ENCODE results near the gene ZNF407.

The ZNF407 gene

DNA sequence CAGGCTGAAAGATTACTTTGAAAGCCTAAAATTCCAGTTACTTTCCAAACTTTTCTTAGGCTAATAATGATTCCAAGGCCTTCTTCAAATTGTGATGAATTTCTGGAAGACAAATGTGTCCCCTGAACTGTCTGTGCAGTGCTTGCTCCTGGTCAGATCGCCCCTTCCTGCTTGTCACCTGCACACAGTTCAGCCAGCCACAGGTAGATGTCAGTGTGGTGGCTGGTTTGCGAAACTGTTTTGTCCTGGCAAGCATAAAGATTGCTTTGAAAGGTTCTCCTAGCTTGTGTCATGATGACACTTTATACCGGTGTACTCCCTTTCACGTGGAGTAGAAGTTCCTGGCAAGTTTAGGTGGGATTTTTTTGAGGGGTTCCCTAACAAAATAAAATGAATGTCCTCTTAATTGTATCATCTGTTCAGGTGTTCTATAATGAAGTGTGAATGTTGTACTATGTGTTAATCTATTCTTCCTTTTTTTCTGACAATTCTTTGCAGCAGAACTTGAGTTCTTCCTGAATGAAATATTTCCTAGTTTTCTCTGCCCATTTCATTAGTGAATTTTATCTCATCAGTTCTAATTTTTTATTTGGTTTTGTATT is 298.8 kb downstream of the ZNF407 start:
- DNase-seq, result no peak

DNA sequence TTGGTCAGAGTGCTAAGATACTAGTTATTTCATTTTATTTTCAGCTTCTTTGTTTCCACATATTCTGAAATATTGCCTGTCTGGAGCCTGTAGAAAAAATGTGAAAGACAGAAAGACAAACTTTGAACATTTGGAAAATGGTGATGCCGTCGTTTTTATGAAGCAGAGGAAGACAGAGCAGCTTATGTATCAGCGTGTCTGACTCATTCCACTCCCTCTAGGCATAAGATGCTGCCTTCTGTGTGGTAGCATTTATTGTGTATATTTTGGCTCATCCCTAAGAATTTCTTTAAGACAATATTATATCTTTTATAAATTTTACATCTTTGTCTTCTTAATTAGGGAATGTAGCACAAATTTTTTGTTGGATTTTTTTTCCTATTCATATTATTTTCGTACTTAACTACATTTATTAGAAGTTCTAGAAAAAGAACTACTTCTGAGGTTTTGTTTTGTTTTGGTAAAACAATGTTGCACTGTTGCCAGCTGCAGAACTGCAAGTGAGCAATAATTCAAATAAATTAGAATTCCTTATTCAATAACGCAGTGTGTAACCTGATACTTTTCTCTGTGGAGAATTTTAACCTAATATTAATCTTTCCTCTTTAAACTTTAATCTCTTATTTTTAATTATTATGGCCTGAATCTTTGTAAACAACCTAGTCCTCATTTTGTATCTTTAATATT is 300.4 kb downstream of the ZNF407 start:
- no peak for DNase-seq

DNA sequence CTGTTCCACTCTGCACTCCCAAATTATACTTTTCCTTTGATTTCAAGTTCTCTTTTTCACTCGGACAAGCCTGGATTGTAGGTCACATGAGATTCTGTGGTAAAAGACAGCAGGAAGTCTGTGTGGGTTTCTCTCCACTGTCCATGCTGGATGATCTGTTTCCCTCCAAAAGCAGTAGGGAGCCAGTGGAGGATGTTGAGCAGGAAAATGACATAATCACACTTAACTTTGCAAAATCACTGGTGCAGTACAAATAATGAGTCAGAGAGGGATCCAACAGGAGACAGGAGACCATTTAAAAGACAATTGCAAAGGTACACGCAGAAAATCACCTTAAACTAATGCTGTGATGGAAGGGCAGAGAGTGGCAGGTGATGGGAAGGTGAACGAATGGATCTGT is 301.3 kb downstream of the ZNF407 start:
- DNase-seq, result no peak

DNA sequence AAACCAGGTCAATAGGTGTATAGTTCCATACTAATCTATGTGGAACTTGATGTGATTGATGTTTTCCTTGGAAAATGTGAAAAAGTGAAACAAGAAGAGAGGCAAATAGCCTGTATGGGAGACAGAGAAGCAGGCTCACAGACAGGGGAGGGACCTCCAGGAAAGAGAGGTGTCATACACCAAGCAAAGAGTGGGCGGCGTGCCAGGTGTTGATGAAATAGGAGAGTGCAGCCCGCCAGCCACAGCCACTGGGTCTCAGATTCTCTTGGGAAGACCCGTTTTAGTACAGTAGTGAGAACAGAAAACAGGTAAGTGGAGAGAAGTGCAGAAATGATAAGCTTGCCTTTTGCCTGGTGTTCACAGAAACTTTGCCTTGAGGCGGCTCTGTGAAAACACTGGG is 301.9 kb downstream of the ZNF407 start:
- DNase-seq, result no peak

DNA sequence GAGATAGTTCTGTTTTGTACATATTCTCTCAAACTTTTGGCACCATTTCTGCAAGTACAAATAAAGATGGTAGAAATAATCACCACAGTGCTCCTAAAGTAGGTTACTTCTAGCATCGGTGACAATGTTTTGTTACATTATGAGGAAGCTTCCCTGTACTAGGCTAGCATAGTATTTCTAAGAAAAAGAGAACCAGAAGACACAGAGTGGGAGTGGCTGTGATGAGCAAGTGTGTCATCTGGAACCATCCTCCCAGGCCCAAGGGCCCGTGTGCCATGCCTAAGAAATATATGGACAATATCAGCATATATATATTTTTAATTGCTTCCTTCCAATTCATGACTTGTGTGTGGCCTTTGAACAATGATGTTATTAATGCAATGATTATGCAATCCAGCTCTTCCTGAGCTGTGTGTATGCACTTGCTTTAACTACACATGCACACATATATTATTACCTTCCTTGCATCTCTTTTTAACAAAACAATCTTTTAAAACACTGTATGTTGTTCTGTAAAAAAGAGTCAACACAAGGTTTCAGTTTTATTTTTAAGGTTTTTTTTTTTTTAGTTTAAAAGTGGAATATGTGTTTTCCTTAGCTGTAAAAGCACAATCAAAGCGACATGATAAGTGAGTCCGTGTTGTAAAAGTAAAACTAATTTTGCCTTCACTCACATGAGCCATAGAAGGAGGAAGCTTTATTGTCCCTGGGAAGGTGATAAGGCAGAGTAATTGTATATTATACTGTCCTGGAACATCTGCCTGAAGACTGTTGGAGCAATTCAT is 303.9 kb downstream of the ZNF407 start:
- no peak for DNase-seq

DNA sequence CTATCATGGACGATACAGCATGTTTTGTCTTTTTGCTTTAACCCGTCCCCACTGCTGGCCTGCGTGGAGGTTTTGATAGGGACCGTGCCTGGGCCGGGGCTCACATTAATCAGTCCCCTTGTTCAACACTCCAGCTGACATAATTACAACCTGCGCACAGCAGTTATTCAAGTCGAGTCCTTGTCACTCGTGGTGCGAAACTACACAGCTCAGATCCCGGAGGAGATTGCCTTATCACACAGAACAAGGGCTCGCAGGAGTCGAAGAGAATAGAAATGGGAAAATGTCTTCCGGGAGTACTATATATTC is 304.4 kb downstream of the ZNF407 start:
- no peak for DNase-seq

DNA sequence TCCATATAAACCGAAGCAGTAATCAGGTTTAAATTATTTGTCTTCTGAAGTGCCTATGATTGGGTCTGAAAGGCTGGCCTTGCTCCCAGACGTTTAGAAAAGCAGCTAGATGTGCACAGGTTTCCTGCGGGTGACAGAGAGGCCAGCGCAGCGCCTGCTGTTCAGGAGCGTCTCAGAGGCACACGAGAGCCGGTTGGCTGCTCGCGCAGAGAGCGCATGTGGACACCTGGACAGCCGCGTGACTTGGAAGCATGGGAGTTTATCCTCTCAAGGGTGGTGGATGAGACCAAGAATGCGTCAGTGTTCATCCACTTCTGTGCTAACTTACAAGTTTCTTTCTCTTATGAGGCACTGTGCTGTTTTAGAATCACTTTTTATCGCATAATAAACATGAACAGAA is 307.6 kb downstream of the ZNF407 start:
- no peak for DNase-seq

DNA sequence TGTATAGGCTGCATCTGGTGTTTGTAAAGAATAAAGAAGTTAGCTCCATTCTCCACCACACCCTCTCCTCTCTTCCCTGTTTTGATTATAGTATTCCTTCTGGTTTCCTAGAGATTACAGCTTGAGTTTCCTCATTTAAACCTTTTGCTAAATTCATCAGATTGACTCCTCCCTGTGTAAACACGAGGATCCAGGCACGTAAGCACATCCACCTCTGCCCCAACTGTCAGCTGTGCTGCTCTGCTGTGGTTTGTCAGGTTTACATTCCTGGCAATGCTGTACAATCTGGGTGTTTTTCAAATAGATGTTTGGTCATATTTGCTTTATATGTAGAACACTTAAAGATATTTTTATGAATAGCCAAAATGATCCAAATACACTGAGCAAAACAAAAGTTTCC is 308.5 kb downstream of the ZNF407 start:
- no peak for DNase-seq

DNA sequence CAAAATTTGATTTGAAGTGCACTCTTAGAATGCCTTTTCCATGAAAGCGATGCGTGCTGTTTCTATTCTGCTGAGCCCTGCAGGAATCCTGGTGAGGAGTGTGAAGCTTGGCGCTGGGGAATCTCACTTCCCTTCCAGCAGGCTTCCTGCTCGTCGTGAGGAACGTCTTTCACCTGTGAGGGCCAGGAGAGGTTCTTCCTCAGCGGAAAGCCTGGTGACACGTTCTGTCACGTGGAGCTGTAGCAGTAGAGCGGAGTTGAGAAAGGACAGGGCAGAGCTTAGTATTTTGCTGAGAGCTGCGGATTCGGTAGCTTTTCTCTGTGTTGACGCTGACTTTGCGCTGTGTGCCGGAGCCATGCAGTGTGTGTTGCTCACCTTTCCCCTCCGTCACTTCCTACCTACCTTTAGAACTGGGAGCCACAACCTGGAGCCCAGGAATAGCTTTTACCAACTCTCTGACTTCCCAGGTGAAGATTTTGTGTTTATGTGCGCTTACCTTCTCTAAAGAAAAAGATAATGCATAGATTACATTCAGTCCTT is 316.5 kb downstream of the ZNF407 start:
- DNase-seq, result no peak

DNA sequence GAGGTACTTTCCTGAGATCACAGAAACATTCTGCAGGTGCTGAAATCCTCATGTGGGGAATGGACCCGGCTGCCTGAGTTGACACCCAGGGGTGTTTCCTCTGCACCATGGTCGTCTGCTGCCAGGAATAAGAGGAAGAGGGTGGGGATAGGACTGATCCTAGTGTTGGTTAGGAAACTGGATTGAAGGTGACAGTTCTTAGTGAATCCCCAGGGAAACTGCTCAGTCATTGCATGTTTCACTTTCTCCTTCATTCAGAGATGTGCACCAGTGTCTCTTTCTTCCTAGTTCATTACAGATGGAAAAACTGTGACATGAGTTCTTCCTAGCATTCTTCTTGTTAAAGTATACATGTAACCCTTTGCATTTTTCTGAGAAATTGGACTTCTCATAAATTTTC is 317.0 kb downstream of the ZNF407 start:
- DNase-seq, result no peak

DNA sequence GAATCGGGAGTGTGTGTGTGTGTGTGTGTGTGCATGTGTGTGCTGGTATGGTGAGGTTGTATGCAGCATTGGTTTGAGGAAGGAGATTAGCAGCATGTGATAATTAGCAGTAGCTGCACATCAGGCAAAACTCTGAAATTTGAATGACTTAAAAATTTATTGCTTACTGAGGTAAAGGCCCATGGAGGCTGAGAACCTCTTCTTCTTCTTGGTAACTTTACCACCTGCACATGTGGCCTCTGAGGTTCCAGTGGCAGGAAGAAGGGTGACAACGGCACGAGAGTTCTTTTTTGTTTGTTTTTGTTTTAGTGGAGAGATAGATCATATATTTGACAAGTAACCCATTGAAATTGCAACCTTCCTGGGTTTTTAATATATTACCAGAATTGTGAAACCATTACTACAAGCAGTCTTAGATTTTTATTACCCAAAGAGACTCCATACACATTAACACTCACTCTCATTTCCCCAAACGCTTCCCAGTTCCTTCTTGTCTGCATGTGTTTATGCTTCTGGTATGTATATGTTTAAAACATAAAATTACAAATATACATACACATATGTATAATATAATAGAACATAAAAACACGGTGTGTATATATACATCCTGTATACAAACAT is 319.2 kb downstream of the ZNF407 start:
- DNase-seq, result no peak

DNA sequence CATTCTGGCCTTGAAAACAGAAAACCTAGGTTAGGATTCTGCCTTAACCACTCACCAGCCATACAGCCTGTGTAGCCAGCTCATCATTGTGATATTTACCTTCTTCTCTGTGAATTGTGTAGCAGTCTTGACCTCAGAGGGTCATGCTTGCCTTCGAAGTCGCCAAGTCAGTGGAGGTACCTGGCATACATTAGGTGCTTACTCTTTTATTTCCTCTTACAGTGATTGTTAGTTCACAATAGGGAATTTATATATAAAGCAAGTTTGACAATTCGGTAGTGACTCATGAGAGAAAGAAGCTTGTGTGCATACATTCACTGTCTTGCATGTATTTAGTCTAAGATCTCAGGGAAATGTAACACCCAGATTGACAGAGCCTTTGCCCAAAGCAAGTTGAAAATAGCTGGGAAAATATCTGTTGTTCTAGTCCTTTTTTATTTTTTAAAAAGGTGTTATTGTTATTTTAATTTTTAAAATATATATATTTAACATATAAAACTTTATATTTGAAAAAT is 320.7 kb downstream of the ZNF407 start:
- no peak for DNase-seq

DNA sequence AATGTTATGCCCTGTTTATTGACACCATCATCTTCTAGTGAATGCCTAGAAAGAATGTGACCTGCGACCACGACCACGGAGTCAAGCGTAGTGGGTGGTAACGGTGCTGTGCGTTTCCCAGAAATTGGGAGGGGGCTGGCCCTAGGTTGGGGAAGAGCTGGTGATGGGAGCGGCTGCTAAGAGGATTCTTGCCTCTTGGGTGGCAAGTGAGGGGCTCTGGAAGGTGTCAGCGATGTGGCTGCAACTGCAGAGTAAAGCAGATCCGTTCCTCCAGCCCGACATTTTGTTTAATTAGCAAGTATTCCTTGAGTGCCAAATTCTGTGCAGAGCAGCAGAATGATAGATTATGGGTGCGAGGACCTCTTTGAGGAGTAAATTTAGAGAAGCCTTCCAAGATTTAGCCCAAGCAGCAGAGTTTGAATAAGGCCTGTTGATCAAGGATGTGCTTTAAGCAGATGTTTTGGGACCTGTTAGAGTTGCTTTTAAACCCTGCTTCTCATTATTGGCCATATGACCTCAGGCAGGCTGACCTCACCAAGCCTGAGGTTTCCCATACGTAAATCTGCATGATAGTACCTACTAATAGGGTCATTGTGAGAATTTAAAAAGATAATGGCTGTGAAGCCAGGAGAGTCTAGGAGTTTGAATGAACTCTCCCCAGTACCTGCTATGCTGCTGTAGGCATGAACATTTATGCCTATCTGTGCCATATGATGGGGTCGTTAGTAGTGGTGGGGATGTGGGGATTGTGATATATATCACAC is 323.6 kb downstream of the ZNF407 start:
- no peak for DNase-seq

DNA sequence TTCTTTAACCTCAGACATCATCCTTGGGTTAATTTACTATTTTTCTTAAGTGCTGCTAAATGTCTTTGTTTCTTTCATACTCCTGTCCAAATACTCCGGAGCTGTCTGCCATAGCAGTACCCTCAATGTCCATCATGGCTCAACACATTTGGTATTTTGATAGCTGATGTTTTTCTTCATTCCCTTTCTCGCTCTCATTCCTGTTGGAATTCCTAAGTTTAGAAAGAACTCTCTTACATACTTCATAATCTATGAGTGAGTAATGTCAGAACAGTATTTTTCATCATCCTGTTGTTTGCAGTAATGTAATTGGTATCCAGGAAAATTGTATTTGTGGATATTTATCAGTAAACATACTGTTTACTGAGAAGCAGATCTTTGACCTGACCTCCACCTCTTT is 328.4 kb downstream of the ZNF407 start:
- no peak for DNase-seq

DNA sequence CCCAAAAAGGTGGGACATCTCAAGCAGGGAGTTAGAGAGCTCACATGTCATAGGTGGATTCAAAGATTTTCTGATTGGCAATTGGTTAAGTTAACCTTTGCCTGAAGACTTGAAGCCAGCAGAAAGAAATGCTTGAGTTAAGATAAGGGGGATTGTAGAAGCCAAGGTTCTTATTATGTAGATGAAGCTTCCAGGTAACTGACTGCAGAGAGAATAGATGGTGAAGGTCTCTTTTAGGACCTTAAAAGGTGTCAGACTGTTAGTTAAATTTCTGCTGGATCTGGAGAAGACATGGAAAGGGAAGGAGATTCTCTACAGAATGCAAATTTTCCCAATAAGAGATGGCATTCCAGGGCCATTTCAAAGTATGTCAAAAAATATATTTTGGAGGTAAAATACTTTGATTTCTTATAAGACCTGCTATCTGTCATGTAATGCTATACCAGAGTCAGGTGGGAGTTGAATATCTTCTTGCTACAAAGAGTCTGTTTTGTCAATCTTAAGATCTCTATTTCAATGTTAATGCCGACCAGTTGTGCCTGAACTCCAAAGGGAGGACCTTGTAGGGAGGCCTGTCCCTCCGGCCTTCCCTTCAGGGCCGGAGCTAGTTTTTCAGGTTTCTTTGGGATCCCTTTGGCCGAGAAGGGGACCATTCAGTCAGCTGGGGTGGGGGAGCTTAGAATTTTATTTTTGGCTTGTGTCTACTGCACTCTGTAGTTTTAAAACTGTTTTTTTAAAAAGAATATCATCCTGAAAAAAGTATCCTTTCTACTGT is 330.7 kb downstream of the ZNF407 start:
- no peak for DNase-seq

DNA sequence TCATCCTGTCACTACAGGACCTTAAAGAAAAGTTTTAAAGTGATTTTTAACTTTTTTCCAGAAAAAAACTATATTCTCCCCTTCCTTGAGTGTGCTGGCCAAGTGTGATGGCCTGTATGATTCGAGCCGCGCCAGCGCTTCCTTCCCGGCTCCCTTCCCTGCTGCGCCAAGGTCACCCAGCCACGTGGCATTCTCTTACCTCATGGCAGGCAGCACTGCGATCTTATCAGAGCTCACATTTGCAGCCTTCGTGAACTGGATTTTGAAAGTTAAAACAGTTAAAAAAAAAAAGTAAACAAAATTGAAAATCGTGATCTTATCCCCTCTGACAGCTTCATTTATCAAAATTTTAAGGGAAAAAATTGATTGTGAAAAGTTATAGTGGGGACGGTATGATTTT is 331.4 kb downstream of the ZNF407 start:
- no peak for DNase-seq

DNA sequence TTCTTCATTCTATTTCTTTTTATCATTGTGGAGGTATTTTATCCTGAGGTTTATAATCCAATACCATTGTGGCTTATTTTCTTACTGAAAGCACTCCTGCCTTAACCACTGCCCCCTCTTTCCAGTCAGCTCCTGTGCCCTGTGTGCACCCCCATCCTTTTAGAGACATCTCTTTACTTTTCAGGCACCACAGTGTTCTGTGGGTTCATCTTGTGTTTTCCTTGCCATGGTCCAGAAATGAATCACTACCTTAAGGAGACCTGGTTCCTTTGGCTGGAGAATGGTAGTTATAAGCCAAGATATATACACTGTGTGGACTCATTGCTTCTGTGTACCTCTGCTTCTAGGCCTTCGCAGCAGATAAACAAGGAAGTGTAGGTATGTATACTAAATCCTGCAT is 332.9 kb downstream of the ZNF407 start:
- DNase-seq, result no peak

DNA sequence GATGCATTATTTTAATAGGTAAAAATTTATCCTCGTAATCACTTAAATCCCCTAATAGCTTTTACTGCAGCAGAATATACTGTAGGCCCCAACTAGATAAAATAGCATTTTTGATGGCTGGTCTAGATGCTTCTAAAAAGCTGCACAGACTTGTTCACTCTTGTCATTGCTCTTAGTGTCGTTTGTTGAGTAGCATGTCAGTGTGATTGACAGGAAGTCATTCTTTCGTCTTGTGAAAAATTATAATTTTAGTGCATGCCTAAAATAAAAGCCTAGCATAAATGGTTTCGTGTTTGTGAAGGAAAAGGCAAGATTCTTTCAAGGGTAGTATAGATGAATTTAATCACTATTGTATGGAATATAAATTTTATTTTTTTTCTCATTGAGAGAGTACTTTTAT is 336.3 kb downstream of the ZNF407 start:
- DNase-seq, result no peak

DNA sequence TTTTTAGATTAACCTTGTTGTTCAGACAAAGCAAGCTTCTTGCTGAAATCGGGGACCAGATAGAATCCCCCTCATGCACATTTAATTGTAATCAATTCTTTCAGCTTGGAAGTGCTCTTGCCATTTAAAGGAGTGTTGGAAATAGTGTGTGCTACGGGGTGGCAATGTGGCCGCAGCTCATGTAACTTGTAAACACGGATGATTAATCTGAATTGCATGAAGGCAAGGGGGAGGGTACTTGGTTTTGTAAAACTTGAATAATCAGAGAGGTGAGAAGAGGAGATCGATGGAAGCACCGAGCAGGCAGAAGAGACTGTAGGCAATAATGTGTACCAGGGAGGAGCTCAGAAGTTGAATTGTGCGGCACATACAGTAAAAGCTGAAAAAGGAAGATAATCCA is 337.8 kb downstream of the ZNF407 start:
- no peak for DNase-seq

DNA sequence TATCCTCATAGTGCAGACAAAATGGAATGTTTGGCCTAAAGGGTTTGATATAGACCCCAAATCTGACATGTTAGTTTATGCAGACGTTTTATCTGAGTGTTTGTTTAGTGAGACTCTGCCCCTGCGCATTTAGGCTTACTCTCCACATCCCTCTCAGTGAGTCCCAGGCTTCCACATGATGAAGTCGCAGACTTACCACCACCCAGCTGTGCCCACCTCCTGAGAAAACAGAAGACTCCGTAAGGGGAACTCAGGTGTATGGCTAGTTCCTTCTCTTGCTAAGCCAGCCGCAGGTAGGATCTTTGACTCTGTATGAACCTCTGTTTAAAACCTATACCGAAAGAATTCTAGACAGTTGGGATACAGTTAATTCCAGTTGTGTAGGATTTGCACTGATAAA is 338.7 kb downstream of the ZNF407 start:
- no peak for DNase-seq

DNA sequence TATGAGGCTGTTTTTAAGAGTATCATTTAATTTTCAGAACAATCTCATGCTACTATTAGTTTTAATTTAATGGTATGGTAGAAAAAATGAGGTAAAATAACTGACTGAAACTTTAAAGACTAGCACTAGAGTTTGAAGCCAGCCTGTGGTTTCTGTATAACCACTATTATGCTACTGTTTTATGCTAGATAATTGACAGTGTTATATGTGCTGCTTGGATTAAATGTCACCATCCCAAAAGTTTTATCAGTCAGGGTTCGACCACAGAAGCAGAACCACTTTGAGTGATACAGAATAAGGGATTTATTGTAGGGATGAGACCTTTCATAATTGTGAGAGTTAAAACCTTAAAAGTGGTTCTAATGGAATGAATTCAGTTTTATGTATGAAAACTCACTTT is 339.6 kb downstream of the ZNF407 start:
- no peak for DNase-seq

DNA sequence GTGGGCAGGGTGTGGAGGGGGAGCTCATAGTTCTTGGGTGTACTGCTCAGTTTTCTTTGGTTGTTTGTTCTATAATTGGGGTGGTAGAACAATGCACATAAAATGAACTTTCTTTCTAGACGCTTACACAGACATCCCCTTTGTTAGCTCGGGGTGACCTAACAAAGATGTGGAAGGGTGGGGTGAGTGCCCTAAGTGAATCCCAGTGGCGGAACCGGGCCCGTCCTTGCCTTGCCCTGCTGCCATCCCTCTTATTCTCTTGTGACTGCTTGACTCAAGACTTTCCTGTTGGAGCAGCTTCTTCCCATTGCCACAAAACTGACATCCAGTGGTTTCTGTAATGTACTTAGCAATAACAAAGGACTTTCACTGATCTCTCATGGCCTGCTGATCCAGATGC is 343.2 kb downstream of the ZNF407 start:
- no peak for DNase-seq

All from DMS 273 treated with DMSO at 0.1 percent for 48 hours (cell line).